Suprapubic skin (tissue), 4 donors: ENCODE measurements around the gene NT5M. TPM values are rescaled to one million over a fixed set of nuclear protein-coding genes. Genes with fewer than 3 reads are reported as not detected.

Experiments
- DNase-seq, 2 donors: peaks; one replicate each; pipeline ENCODE4 v3.0.0-alpha.2; 2019; ENCODE audit warnings: low spot score in 2 of 2
- H3K27ac ChIP-seq: fragments of 200-600 bp; sonication (generic); one replicate; pipeline ENCODE4 v1.5.1; 2019
- H3K27me3 ChIP-seq: fragments of 200-600 bp; sonication (generic); one replicate; pipeline ENCODE4 v1.5.1; 2019
- H3K36me3 ChIP-seq: fragments of 200-600 bp; sonication (generic); one replicate; pipeline ENCODE4 v1.5.1; 2019
- H3K4me1 ChIP-seq: fragments of 200-600 bp; sonication (generic); one replicate; pipeline ENCODE4 v1.5.1; 2019
- H3K4me3 ChIP-seq: fragments of 200-600 bp; sonication (generic); one replicate; pipeline ENCODE4 v1.5.1; 2019; ENCODE audit warnings: mild to moderate bottlenecking
- H3K9me3 ChIP-seq: fragments of 200-600 bp; sonication (generic); one replicate; pipeline ENCODE4 v1.5.1; 2019
- EP300 ChIP-seq: sonication (generic); formaldehyde crosslinking; IDR thresholded peaks from one replicate; pipeline ENCODE4 v1.6.1; 2017; ENCODE audit warnings: antibody characterized with exemption
- POLR2A ChIP-seq, 2 donors: fragments of 450-650 bp; IDR thresholded peaks; one replicate each; pipeline ENCODE4 v1.6.1; 2017; ENCODE audit warnings: antibody characterized with exemption in 2 of 2, mild to moderate bottlenecking in 2 of 2, moderate library complexity in 2 of 2
- POLR2AphosphoS5 ChIP-seq, 3 donors: sonication (generic); formaldehyde crosslinking; IDR thresholded peaks; one replicate each; pipeline ENCODE4 v1.6.1; 2017; ENCODE audit warnings: antibody characterized with exemption in 3 of 3
- WGBS: methylation state at CpG from one replicate; pipeline ENCODE4 v1.1.5; 2018; 5-methylcytosine and 5-hydroxymethylcytosine counted together
- total RNA-seq, 4 donors: library from RNA; depleted of rRNA; stranded (reverse); fragments of >200 nt; gene quantifications; one replicate each; pipeline ENCODE4 v1.1.0, GENCODE V29; 2016
- TF ChIP-seq, protein P1 (sequence below), 2 donors: fragments of 200-600 bp in 1 of 2; fragments of 450-650 bp in 1 of 2; sonication (generic) in 1 of 2; IDR thresholded peaks; one replicate each; pipeline ENCODE4 v1.5.1; 2016 to 2019; ENCODE audit warnings: antibody characterized with exemption in 2 of 2, mild to moderate bottlenecking in 1 of 2, moderate library complexity in 1 of 2

Gene NT5M
- total RNA-seq, 4 donors from 2014 or later: 1.2 to 4.6 (median 1.9) TPM

GRCh38 chr17:17325228-17325627 is 22.1 kb downstream of the NT5M start:
- H3K9me3 ChIP-seq: no peaks in the 10 kb centered on the region
- DNase-seq: peak; percentile 45 to 58
- WGBS: 88% methylated on average over 10 of the region's 10 CpGs
- no peaks in the 10 kb centered on the region for H3K27me3 ChIP-seq
- no peak overlapping the region for H3K27ac ChIP-seq
- TF ChIP-seq, protein P1, sequence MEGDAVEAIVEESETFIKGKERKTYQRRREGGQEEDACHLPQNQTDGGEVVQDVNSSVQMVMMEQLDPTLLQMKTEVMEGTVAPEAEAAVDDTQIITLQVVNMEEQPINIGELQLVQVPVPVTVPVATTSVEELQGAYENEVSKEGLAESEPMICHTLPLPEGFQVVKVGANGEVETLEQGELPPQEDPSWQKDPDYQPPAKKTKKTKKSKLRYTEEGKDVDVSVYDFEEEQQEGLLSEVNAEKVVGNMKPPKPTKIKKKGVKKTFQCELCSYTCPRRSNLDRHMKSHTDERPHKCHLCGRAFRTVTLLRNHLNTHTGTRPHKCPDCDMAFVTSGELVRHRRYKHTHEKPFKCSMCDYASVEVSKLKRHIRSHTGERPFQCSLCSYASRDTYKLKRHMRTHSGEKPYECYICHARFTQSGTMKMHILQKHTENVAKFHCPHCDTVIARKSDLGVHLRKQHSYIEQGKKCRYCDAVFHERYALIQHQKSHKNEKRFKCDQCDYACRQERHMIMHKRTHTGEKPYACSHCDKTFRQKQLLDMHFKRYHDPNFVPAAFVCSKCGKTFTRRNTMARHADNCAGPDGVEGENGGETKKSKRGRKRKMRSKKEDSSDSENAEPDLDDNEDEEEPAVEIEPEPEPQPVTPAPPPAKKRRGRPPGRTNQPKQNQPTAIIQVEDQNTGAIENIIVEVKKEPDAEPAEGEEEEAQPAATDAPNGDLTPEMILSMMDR (IDR thresholded peaks at IDR 0.05): no peak
- TF ChIP-seq EP300 (no peak), POLR2AphosphoS5 (IDR thresholded peaks at IDR 0.05) (no peak), POLR2A (IDR thresholded peaks at IDR 0.05) (no peak)
- no peak overlapping the region for H3K4me3 ChIP-seq
- H3K36me3 ChIP-seq: peaks cover 3% of the 10 kb centered on the region
- H3K4me1 ChIP-seq: no peaks in the 10 kb centered on the region

DNA sequence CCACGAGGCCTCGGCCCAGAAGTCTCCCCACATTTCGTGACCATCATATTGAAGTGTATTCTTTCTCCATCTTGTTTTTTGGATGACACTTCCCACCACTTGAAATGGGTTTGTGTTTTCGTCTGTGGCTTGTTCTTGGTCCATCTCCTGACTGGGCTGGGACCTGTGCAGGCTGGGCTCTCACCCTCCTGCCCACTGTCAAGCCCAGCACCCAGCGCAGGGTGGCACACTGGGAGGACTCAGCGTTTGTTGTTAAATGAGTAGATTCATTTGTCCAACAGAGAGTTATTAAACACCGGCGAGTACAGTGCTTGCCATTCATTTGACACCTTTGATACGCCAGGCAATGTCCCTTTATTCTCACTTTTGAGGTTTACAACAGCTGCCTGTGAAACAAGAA is 22.6 kb downstream of the NT5M start:
- no peak for TF ChIP-seq EP300
- no peak for TF ChIP-seq POLR2A (IDR thresholded peaks at IDR 0.05)
- Histone ChIP-seq H3K4me3 (no peak overlapping the region), H3K9me3 (no peaks in the 10 kb centered on the region), H3K27me3 (no peaks in the 10 kb centered on the region), H3K4me1 (no peaks in the 10 kb centered on the region), H3K36me3 (peaks cover 3% of the 10 kb centered on the region), H3K27ac (no peak overlapping the region)
- peak in 1 of 2 donors; percentile 18 for DNase-seq
- WGBS: 93% methylated on average over 9 of the region's 9 CpGs

DNA sequence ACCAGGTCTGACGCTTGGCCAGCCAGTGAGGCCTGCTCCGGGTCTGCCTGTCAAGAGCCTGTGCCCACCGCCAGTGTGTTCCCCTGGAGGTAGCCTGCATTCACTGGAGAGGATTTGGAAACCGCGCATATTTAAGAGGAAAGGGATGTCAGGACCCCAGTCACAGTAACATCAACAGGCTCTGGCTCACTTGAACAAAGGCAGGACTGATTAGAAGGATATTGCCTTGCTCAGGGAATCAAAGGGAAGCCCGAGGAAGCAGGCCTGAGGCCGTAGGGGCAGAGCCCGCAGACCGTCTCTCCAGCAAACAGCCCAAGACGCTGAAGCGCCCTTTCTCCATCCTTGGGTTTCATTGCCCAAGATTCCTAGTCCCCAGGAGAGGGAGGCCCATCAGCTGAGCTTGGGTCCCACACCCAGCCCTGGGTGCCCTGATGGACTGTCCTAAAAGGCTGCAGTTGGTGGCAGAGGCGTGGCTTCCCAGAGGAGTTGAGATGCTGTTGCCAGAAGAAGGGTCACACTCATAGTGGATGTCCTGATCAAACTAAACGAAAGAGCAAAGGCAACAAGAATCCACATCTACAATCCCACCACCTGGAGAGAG is 23.2 kb downstream of the NT5M start:
- no peak overlapping the region for H3K4me3 ChIP-seq
- TF ChIP-seq, protein P1 (IDR thresholded peaks at IDR 0.05): no peak
- H3K36me3 ChIP-seq: peaks cover 3% of the 10 kb centered on the region
- no peaks in the 10 kb centered on the region for H3K4me1 ChIP-seq
- DNase-seq: peak in 1 of 2 donors; percentile 21
- H3K27me3 ChIP-seq: no peaks in the 10 kb centered on the region
- H3K9me3 ChIP-seq: no peaks in the 10 kb centered on the region
- WGBS: 91% methylated on average over 12 of the region's 13 CpGs
- no peak overlapping the region for H3K27ac ChIP-seq

GRCh38 chr17:17328251-17328650 is 25.1 kb downstream of the NT5M start:
- no peak overlapping the region for H3K27ac ChIP-seq
- H3K4me3 ChIP-seq: no peak overlapping the region
- TF ChIP-seq POLR2A (IDR thresholded peaks at IDR 0.05) (no peak), POLR2AphosphoS5 (IDR thresholded peaks at IDR 0.05) (no peak), EP300 (no peak)
- TF ChIP-seq, protein P1 (IDR thresholded peaks at IDR 0.05): no peak
- peak in 1 of 2 donors; percentile 33 for DNase-seq
- H3K27me3 ChIP-seq: no peaks in the 10 kb centered on the region
- H3K9me3 ChIP-seq: no peaks in the 10 kb centered on the region
- 82% methylated on average over 8 of the region's 8 CpGs for WGBS
- no peaks in the 10 kb centered on the region for H3K4me1 ChIP-seq
- peaks cover 3% of the 10 kb centered on the region for H3K36me3 ChIP-seq

- peak; percentile 4 to 13 for DNase-seq
- Histone ChIP-seq H3K27me3 (no peaks in the 10 kb centered on the region), H3K4me1 (no peaks in the 10 kb centered on the region), H3K4me3 (no peak overlapping the region), H3K9me3 (no peaks in the 10 kb centered on the region), H3K27ac (no peak overlapping the region), H3K36me3 (no peaks in the 10 kb centered on the region)
- TF ChIP-seq EP300: no peak
- TF ChIP-seq POLR2AphosphoS5 (IDR thresholded peaks at IDR 0.05): no peak
- TF ChIP-seq POLR2A (IDR thresholded peaks at IDR 0.05): no peak
- TF ChIP-seq, protein P1 (IDR thresholded peaks at IDR 0.05): no peak
- WGBS: 88% methylated on average over 6 of the region's 7 CpGs
Measured at GRCh38 chr17:17341452-17341851, 38.3 kb downstream of the NT5M start.
